DOHH2 (cell line): Measurements from ENCODE around the gene CHD3.

Experiments
- CTCF ChIP-seq: fragments of 200-600 bp; sonication (generic); IDR thresholded peaks from one replicate; pipeline ENCODE4 v1.5.1; 2014; ENCODE audit warnings: antibody characterized with exemption, mild to moderate bottlenecking, low read depth, low read length; ENCODE audit not compliant: poor library complexity, severe bottlenecking
- EZH2phosphoT487 ChIP-seq: fragments of 200-600 bp; sonication (generic); IDR thresholded peaks from 2 replicates; pipeline ENCODE4 v1.6.1; 2017; ENCODE audit warnings: borderline replicate concordance, mild to moderate bottlenecking, antibody characterized with exemption, low read length, moderate library complexity, mixed read lengths

GRCh38 chr17:7850701-7851437 is 37.7 kb upstream of the CHD3 start:
- TF ChIP-seq CTCF (no peak), EZH2phosphoT487 (no peak)
